Lower leg skin (tissue), 3 donors: ENCODE data around the gene ANKRD34B.

Experiments used
- CTCF ChIP-seq, 3 donors: fragments of 450-650 bp; IDR thresholded peaks; one replicate each; pipeline ENCODE4 v1.5.1; 2016; ENCODE audit warnings: antibody characterized with exemption in 3 of 3, mild to moderate bottlenecking in 3 of 3, moderate library complexity in 2 of 3
- POLR2A ChIP-seq, 2 donors: fragments of 450-650 bp; IDR thresholded peaks; one replicate each; pipeline ENCODE4 v1.6.1; 2016 to 2017; ENCODE audit warnings: antibody characterized with exemption in 2 of 2, mild to moderate bottlenecking in 1 of 2, moderate library complexity in 1 of 2

- no peak for TF ChIP-seq CTCF (IDR thresholded peaks at IDR 0.05)
- no peak for TF ChIP-seq POLR2A (IDR thresholded peaks at IDR 0.05)
Observed at GRCh38 chr5:80584770-80585169, 14.7 kb upstream of the ANKRD34B start.
